Endothelial cell of umbilical vein (primary cell): ENCODE measurements around the gene MTRF1L. TPM values are rescaled to one million over a fixed set of nuclear protein-coding genes. Genes with fewer than 3 reads are reported as not detected.

ENCODE experiments used
- BruUV-seq: library from RNA; stranded (reverse); fragments of 400-500 nt; replicated peaks from 2 replicates; lab custom pipeline; 2021; lab: Mats Ljungman, UMichigan
- CTCF ChIA-PET: fragments of 300-600, 350-600 bp; sonication (Branson Sonifier 250); formaldehyde crosslinking; loops from one replicate; lab custom pipeline; 2021; ENCODE audit warnings: antibody characterized with exemption, inconsistent platforms; lab: Charles Lee
- POLR2A ChIA-PET: fragments of 300-600, 350-600 bp; sonication (Branson Sonifier 250); formaldehyde crosslinking; loops from one replicate; lab custom pipeline; 2021; ENCODE audit warnings: antibody characterized with exemption, inconsistent platforms; lab: Charles Lee
- DNase-seq: peaks from one replicate; pipeline ENCODE4 v3.0.0-alpha.2; 2011; ENCODE audit warnings: low read depth, low spot score
- FAIRE-seq: peaks from 2 replicates; lab custom pipeline; 2011; peaks lifted over from hg19 to GRCh38; lab: Jason Lieb, UNC
- H2AFZ ChIP-seq: 2 replicates; pipeline ENCODE4 v1.6.0; 2012; ENCODE audit warnings: low read depth, low read length, control low read depth, inconsistent platforms
- H3K27ac ChIP-seq: 2 replicates; pipeline ENCODE4 v1.5.1; 2011; ENCODE audit warnings: low read depth, mild to moderate bottlenecking, control low read depth, low read length, moderate library complexity; ENCODE audit not compliant: insufficient read depth
- H3K27me3 ChIP-seq, 2 experiments: 2 replicates each; pipeline versions ENCODE4 v1.6.0 to v1.6.1; 2011; ENCODE audit warnings: low read length in 2 of 2, mixed read lengths in 1 of 2; ENCODE audit not compliant: control insufficient read depth in 2 of 2, insufficient read depth in 2 of 2
- H3K36me3 ChIP-seq, 2 experiments: 2 replicates in 1 of 2; 3 replicates in 1 of 2; pipeline ENCODE4 v1.5.1; 2011; ENCODE audit warnings: low read length in 2 of 2, mild to moderate bottlenecking in 1 of 2, moderate library complexity in 1 of 2; ENCODE audit not compliant: control insufficient read depth in 2 of 2, insufficient read depth in 2 of 2; ENCODE audit errors: extremely low read depth in 1 of 2
- H3K4me1 ChIP-seq: 3 replicates; pipeline ENCODE4 v1.5.1; 2011; ENCODE audit warnings: mild to moderate bottlenecking, low read length; ENCODE audit not compliant: control insufficient read depth, insufficient read depth; ENCODE audit errors: extremely low read depth
- H3K4me2 ChIP-seq: 2 replicates; pipeline ENCODE4 v1.6.1; 2011; ENCODE audit warnings: low read length, control low read depth, mixed read lengths; ENCODE audit not compliant: insufficient read depth
- H3K4me3 ChIP-seq, 3 experiments: fragments of 200-600 bp in 1 of 3; sonication (generic), shearing (Covaris generic) in 1 of 3; replicated peaks in 1 of 3; 2 replicates each; pipeline ENCODE4 v1.5.1; 2011 to 2016; ENCODE audit warnings: control low read depth in 3 of 3, low read length in 3 of 3, mild to moderate bottlenecking in 2 of 3, inconsistent platforms in 1 of 3, low read depth in 1 of 3, moderate library complexity in 1 of 3; ENCODE audit not compliant: insufficient read depth in 1 of 3
- H3K79me2 ChIP-seq: 2 replicates; pipeline ENCODE4 v1.6.0; 2012; ENCODE audit warnings: low read length, inconsistent platforms; ENCODE audit not compliant: control insufficient read depth, insufficient read depth
- H3K9ac ChIP-seq: replicated peaks from 2 replicates; pipeline ENCODE3; 2011; ENCODE audit warnings: low read length, control low read depth; ENCODE audit not compliant: insufficient read depth; ENCODE audit errors: extremely low read depth
- H3K9me1 ChIP-seq: replicated peaks from 3 replicates; pipeline ENCODE4 v1.6.0; 2011; ENCODE audit warnings: mild to moderate bottlenecking, low read length; ENCODE audit not compliant: control insufficient read depth, insufficient read depth; ENCODE audit errors: extremely low read depth
- H3K9me3 ChIP-seq: replicated peaks from 2 replicates; pipeline ENCODE4 v1.5.1; 2012; ENCODE audit warnings: low read length, inconsistent platforms; ENCODE audit not compliant: control insufficient read depth, insufficient read depth
- H4K20me1 ChIP-seq: replicated peaks from 2 replicates; pipeline ENCODE3; 2011; ENCODE audit warnings: mild to moderate bottlenecking, low read length; ENCODE audit not compliant: control insufficient read depth, insufficient read depth; ENCODE audit errors: extremely low read depth
- EZH2 ChIP-seq: IDR thresholded peaks from 2 replicates; pipeline ENCODE4 v1.6.1; 2012; ENCODE audit warnings: borderline replicate concordance, low read depth, mild to moderate bottlenecking, moderate library complexity, low read length, inconsistent platforms; ENCODE audit not compliant: severe bottlenecking
- FOS ChIP-seq: IDR thresholded peaks from 2 replicates; pipeline ENCODE4 v1.6.1; 2011; ENCODE audit warnings: mild to moderate bottlenecking, low read length, moderate library complexity, borderline replicate concordance; ENCODE audit not compliant: insufficient read depth
- GATA2 ChIP-seq: IDR thresholded peaks from 2 replicates; pipeline ENCODE4 v1.7.0; 2011; ENCODE audit warnings: low read depth, mild to moderate bottlenecking, moderate library complexity, mixed read lengths, low read length; ENCODE audit not compliant: insufficient read length, insufficient read depth
- JUN ChIP-seq: IDR thresholded peaks from 2 replicates; pipeline ENCODE4 v1.6.1; 2011; ENCODE audit warnings: borderline replicate concordance, low read depth; ENCODE audit not compliant: insufficient read length, insufficient read depth
- MAX ChIP-seq: IDR thresholded peaks from 2 replicates; pipeline ENCODE4 v1.6.1; 2011; ENCODE audit not compliant: insufficient read depth, insufficient read length
- MYC ChIP-seq: IDR thresholded peaks from one replicate; pipeline ENCODE4 v1.6.1; 2011; ENCODE audit warnings: mild to moderate bottlenecking, low read depth, low read length
- POLR2A ChIP-seq: IDR thresholded peaks from 2 replicates; pipeline ENCODE4 v1.6.1; 2012; ENCODE audit warnings: low read depth, mild to moderate bottlenecking, control low read depth, low read length
- POLR2AphosphoS5 ChIP-seq: IDR thresholded peaks from 2 replicates; pipeline ENCODE4 v1.6.1; 2012; ENCODE audit warnings: low read depth, mild to moderate bottlenecking, control low read depth, low read length, moderate library complexity; ENCODE audit not compliant: insufficient read depth
- dilution Hi-C: fragments of 300-500 bp; cut with MboI; formaldehyde crosslinking; loops from one replicate; pipeline ENCODE4 v1.15.0; 2019; ENCODE audit warnings: low sequenced_read_pairs; ENCODE audit not compliant: extremely low pct_ligation_motif_present
- intact Hi-C: fragments of 100-400 bp; cut with micrococcal nuclease; formaldehyde crosslinking; loops from one replicate; pipeline ENCODE4 v1.10.0; 2022
- polyA plus RNA-seq, 4 experiments: library from polyadenylated mRNA; depleted of rRNA in 3 of 4; stranded (reverse) in 3 of 4; unstranded in 1 of 4; fragments of >200 nt; gene quantifications; 2 replicates each; pipeline versions ENCODE4 v1.2.1 to v1.2.3, GENCODE V29; 2011 to 2012; ENCODE audit warnings: missing spikeins in 1 of 4
- total RNA-seq: library from RNA; stranded (reverse); gene quantifications from 2 replicates; pipeline ENCODE4 v1.2.3, GENCODE V29; 2021
- TF ChIP-seq, protein P1 (sequence below), 2 donors: IDR thresholded peaks; 1 replicate in 1 of 2; 2 replicates in 1 of 2; pipeline ENCODE4 v1.5.1; 2011; ENCODE audit warnings: low read length in 2 of 2, mild to moderate bottlenecking in 2 of 2, moderate library complexity in 2 of 2, control low read depth in 1 of 2, inconsistent platforms in 1 of 2, low read depth in 1 of 2; ENCODE audit not compliant: insufficient read depth in 1 of 2; ENCODE audit errors: extremely low read depth in 1 of 2

The MTRF1L gene
- total and polyA plus RNA-seq, 2 donors (not counting 3 experiments of a cell fraction or from before 2014, with no cell fraction given) = 6.2 to 27.5 TPM

- Histone ChIP-seq H3K4me3 (no peak overlapping the region), H3K27me3 (no peaks in the 10 kb centered on the region), H3K4me1 (peaks cover 11% of the 10 kb centered on the region), H3K9me3 (no peaks in the 10 kb centered on the region), H3K79me2 (no peaks in the 10 kb centered on the region), H3K9ac (no peak overlapping the region), H3K4me2 (peak overlapping the region; percentile 31), H3K27ac (no peak overlapping the region), H3K36me3 (no peaks in the 10 kb centered on the region), H2AFZ (no peak overlapping the region), H3K9me1 (no peaks in the 10 kb centered on the region), H4K20me1 (no peaks in the 10 kb centered on the region)
- dilution Hi-C loops (no loop called here), intact Hi-C loops (loop anchor here (5.0 to 10.0 kb wide), 2 partner anchors 647 to 1185 kb away; no protein-coding TSS in a partner anchor)
- no TSS peak for BruUV-seq
- FAIRE-seq (peak; percentile 81), DNase-seq (peak; percentile 13)
- TF ChIP-seq FOS (peak; percentile 84), GATA2 (peak; percentile 68), POLR2AphosphoS5 (peak; percentile 29), EZH2 (no peak), POLR2A (no peak), JUN (peak; percentile 32), MAX (no peak), MYC (no peak)
- TF ChIP-seq, protein P1, sequence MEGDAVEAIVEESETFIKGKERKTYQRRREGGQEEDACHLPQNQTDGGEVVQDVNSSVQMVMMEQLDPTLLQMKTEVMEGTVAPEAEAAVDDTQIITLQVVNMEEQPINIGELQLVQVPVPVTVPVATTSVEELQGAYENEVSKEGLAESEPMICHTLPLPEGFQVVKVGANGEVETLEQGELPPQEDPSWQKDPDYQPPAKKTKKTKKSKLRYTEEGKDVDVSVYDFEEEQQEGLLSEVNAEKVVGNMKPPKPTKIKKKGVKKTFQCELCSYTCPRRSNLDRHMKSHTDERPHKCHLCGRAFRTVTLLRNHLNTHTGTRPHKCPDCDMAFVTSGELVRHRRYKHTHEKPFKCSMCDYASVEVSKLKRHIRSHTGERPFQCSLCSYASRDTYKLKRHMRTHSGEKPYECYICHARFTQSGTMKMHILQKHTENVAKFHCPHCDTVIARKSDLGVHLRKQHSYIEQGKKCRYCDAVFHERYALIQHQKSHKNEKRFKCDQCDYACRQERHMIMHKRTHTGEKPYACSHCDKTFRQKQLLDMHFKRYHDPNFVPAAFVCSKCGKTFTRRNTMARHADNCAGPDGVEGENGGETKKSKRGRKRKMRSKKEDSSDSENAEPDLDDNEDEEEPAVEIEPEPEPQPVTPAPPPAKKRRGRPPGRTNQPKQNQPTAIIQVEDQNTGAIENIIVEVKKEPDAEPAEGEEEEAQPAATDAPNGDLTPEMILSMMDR (IDR thresholded peaks at IDR 0.05; ENCODE audit: extremely low read depth in 1 of 2, insufficient read depth in 1 of 2, low read depth in 1 of 2, low read length in 2 of 2) = no peak
- ChIA-PET CTCF (interaction anchor here (0.9 to 6.2 kb wide), 5 partner anchors 85 to 467 kb away, joined by 3 to 88 read pairs (median 5); no protein-coding TSS in a partner anchor), POLR2A (no interaction called here)
Measured at GRCh38 chr6:152952045-152952444, 50.5 kb downstream of the MTRF1L start.
